ENCODE results near the gene KRTAP17-1.
A peak's percentile ranks its signal among the peaks of the same experiment; 100 is the strongest.
"Not testable (repeated sequence)": the region's sequence is repeated elsewhere in the genome, so short reads cannot be mapped to it uniquely, and the experiment has no call there.

KRTAP17-1 gene, protein sequence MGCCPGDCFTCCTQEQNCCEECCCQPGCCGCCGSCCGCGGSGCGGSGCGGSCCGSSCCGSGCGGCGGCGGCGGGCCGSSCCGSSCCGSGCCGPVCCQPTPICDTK

DNA sequence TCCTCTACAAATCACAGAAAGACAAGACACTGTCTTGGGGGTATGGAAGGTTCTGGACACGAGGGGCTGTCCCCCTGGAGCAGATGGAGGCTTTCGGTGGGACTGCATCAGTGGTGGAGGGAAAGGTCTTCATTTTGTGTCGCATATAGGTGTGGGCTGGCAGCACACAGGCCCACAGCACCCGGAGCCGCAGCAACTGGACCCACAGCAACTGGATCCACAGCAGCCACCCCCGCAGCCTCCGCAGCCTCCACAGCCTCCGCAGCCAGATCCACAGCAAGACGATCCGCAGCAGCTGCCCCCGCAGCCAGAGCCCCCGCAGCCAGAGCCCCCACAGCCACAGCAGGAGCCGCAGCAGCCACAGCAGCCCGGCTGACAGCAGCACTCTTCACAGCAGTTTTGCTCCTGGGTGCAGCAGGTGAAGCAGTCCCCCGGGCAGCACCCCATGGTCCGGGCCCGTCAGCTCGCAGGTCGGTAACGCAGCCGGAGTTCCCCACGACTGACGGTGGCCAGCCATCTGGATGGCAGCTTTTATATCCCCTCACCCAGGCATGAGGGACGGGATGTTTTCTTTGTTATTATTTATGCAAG is at the start of gene KRTAP17-1:
Gene KRTAP17-1, minus strand, starts transcription at position 507 of the 591 bp plus-strand sequence. Its CDS starts 60 bp downstream, at position 447.
- no peak for DNase-seq

DNA sequence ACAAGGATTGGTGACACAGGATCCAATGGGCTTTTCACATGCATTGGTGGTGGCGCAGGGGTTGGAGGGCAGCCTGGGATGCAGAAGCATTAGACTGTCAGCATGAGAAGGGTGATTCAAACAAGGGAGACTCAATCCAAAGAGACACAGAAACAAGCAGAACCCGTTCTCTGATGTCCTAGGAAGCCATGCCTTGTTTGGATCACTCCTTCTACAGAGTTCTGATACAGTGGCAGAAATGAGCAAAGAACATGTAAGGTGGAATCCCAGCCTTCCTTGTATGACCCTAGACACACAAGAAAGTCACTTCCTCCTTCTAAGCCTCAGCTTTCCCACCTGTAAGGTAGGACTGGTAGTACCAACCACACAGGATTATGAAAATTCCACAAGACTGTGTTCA is 48.4 kb upstream of the KRTAP17-1 start:
- DNase-seq: no peak

DNA sequence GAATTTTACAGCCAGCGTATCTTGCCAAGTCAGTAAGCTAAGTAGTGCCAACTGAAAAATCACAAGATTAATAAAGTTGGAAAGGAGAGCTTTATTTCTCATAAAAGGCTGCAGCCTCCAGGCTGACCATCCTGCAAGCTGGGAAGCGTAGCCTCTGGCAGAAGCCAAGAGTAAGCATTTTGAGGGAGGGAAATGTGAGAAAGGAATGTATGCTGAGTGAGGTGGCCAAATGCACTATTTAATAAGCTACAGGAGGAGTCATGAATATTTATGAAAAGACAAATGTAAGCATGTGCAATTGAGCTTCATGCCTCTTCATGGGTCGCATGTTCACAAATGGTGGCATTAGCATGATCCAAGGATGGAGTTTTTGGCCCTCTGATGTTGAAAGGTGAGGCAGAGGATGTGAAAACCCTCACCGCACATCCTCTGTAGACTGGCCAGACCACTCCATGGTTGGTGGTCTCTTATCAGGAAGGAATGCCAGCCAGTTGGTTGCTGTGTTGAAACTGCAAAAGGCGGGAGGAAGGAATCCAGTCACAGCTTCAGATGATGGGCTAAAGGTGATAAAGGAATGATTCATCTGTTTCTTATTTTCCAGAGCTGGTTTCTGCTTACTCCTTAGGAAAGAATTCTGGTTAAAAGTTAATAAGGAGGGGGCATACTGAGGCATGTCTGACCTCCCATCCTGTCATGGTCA is 44.9 kb upstream of the KRTAP17-1 start:
- DNase-seq: no peak

DNA sequence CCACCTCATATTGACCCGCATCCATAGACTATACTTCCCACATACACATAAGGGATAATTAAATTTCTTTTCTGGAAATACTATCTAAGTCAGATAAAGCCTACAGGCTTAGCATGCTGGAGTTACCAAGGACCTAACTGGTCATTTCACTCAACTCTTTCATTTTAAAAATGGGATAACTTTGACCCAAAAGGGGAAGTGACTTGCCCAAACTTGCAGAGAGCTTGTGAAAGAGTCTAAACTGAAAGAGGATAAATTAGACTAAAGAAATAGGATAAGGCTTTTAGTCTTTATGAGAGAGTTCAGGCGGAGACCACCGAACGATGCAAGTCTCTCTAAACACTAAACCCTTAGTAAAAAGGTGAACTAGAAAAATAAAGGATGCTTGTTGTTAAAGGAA is 39.0 kb upstream of the KRTAP17-1 start:
- DNase-seq: no peak

DNA sequence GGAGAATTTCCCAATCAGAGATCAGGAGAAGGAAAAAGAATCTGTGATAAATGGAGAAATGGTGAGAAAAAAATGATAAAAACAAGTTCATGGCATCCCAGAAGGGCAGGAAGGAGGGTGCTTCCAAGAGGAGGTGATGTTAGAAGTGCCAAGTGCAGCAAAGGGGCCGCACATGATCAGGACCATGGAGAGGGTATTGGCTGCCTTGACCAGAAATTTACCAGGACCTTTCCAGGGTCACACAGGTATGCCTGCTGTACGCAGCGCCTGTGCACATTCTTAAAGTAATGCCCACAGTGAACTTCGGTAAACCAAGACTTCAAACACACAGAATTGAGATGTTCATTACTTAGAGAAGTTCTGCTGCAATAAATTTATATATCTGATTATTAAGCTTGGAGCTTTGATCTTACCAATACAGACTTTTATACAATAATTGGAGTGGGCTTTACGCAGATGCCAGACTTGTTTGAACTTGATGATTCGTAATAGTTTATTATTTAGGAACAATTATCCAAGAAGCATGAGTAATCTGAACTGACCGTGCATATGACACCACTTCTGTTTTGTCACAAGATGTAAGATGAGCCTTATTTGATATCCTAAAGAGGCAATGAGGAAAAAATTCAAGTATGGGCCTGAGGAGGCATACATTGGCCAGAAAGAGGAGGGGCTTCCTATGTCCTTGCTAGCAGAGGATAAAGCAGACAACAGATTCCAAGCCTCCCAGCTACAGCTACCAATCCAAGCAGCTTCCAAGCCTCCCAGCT is 37.3 kb upstream of the KRTAP17-1 start:
- no peak for DNase-seq

DNA sequence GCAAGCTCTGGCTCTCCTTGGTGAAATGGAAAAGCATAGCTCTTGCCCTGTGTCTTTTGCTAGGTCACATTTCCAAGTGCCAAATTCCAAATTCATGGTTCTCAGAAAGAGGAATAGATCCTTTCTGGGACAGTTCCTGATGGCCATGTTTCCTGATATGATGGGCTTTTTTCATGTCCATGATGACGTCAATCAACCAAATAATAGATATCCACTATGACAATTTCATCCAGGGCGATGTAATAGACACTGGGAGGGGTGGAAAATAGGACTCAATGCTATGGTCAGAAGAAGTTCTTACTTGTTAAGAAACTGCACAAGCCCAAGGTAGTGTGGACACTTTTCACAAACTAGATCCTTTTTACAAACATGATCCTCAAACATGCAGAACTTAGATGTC is 35.7 kb upstream of the KRTAP17-1 start:
- DNase-seq: no peak

DNA sequence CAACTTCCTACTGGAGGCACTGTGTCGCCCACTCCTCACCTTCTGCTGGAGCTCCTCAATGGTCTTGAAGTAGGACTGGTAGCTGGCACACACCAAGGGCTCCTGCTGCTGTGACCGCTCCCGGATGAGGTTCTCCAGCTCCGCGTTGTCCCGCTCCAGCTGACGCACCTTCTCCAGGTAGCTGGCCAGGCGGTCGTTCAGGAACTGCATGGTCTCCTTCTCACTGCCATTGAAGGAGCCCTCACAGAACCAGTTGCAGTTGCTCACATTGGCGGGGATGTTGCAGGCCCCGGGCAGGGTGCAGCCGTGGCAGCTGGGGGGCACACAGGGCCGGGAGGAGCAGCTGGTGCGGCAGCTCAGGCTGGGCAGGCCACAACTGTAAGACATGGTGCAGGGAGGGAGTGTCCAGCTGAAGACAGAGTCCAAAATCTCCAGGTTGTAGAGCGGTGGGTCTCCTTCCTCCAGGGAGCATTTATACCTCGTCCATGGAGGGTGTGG is 34.9 kb upstream of the KRTAP17-1 start, which contains the start of gene KRT33A:
Gene KRT33A, minus strand, starts transcription at position 448 of the 498 bp plus-strand sequence. Its CDS starts 61 bp downstream, at position 387.
- not testable (repeated sequence) for DNase-seq

DNA sequence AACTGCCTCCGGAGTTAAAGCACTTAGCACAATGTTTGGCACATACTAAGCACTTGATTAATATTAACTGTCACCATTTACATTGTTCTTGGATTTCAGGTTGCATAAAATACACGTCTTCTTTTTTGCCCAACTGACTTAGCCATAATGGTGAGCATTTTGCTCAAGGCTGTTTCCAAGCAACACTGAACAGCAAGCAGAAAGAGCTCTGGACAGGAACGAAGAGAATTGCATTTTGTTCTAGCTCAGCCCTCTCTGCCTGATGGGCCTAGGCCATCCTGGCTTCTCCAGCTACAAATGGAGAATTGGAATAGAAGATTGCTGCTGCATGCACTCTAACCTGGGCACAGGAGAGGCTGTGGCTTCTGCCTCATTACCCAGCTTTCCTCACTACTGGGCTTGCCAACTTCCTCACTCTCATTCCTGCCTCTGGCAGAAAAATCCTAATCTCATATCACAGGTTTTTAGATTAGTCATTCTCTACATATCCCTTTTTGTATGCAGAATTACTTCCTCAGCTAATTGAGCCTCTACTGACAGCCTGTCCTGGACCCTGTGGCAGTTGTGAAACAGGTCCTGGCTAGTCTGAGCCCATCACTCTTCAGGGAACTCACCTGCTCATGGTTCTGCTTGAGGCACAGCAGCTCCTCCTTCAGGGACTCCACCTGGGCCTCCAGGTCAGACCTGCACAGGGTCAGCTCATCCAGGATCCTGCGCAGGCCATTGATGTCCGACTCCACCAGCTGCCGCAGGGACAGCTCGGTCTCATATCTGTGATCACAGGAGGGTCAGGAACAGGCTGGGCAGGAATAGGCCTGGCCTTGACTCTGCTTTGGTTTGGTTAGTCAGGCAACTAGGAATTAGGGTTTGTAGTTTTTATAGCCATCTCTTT is 32.6 kb upstream of the KRTAP17-1 start:
- no peak for DNase-seq

DNA sequence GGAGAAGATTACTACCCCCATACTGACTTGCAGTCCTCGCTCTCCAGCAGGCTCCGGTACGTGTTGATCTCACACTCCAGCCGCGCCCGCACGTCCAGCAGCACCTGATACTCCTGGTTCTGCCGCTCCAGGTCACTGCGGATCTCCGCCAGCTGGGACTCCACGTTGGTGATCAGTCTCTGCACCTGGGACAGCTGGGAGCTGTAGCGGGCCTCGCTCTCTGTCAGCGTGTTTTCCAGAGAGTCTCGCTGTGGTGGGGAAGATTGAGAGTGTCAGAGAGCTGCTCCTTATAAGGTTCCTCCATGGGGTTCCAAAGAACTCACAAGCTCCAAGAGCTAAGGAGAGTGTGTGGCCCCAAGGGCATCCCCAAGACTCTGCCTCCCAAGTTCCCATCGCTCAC is 30.9 kb upstream of the KRTAP17-1 start:
- not testable (repeated sequence) for DNase-seq

DNA sequence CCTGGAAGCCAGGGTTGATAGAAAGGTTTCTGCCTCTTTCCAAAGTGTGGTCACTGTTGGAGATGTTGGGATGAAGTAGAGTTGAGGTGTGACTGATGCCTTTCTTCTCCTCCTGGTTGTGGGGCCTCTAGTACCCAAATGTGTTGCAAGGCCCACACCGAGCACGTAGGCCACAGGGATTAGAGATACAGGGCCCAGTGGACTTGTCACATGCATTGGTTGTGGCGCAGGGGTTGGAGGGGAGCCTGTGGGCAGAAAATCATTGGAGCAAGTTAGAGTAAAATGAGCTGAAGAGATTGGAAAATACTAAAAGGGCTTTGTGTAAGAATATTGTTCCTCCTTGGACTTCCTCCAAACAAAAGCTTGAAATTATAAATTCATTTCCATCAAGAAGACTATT is 30.5 kb upstream of the KRTAP17-1 start:
- DNase-seq: no peak

DNA sequence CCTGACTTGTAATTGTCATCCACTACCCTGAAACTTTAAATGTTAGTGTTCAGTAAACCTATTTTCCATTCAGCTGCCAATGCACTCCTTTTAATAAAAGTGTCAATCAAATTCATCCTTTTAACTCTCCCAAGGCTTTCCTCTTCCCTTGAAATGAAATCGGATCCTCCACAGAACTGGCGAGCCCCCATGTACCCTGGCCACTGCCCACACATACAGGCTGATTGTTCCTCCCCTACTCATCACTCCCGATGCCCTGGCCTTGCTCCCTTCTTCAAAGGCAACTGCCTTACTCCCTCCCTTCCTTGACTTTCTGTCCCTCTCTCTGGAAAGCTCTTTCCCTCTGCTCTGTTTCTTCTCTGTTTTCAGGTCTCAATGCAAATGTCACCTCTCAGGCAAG is 27.5 kb upstream of the KRTAP17-1 start:
- DNase-seq: no peak

DNA sequence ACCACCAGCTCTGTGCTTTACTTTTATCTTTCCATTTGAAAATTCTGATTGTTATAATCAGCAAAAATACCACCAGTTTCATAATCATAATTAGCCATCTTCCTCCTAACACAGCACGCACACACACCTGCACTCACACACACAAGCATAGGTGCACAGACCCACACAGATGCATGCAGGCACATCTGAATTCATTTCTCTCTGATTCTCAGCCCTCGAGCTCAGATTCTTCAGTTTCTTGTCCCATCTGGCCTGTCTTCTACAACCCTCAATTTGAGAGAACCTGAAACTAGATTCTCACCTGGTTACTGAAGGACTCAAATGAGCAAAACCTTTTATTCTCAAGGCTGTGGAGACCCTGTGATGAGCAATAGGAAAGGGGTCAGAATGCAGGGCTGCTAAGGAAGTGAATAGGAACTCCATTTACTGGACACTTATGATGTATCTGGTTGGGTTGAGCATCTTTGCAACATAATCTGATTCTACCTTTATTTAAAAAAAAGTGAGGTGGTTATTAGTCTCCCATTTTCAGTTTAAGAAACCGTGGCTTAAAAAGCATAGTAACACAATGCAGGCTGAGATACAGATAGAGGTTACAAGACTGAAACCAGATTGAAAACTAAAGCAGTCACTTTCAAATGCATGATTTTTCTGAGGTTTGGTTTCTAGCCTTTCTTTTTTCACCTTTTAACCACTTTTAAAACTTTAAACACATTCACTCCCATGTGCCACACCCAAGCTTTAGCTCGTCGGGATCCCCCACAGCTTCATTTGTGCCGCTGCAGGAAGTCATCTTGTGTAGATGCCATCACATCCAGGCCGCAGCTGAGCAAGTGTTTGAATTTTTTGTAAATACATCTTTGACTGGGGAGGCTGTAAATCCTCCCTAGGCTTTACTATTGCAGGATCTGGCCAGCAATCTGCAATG is 25.7 kb upstream of the KRTAP17-1 start:
- DNase-seq: no peak

DNA sequence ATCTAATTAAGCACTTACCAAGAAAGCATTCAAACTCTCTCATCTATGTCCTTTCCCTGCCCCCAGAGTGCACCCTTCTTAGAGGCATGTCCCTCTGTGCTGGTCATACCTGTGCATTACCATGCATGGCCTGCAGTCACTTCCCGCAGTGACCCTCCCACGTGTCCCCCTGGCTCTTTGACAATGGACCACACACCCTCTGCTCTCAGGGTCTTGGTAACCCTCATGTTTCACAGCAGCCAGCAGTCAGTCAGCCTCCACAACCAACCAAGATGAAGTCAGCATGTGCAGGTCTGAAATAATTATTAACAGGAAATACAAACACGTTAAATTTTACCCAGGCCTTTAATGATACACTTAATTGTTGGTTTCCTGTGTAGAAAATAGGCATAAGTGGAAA is 25.0 kb upstream of the KRTAP17-1 start:
- DNase-seq: no peak

DNA sequence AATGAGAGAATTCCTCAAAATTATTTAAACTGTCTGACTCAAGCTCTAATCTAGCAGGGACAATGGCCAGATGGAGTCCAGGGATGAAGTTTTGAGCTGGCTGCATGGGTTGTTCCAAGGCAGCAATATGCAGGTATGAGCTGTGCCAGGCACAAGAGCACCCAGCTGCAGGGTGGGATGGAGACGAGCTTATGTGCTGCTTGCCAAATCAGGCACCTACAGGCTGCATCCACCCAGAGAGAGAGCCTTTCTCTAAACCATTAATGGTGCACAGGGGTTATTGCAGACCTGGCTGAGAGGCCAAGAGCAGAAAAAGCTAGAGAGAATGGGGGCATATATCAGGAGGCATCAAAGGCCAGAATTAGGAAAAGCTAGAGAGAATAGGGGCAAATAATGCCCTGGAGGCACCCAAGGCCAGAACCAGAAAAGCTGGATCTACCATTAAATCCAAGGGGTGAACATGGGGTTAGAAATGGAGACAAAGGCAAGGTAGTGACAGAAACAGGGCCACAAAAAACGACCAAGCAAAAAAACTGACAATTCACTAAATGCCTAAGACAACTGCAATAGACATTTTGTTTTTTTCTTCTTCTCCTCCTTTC is 24.2 kb upstream of the KRTAP17-1 start:
- DNase-seq: no peak

DNA sequence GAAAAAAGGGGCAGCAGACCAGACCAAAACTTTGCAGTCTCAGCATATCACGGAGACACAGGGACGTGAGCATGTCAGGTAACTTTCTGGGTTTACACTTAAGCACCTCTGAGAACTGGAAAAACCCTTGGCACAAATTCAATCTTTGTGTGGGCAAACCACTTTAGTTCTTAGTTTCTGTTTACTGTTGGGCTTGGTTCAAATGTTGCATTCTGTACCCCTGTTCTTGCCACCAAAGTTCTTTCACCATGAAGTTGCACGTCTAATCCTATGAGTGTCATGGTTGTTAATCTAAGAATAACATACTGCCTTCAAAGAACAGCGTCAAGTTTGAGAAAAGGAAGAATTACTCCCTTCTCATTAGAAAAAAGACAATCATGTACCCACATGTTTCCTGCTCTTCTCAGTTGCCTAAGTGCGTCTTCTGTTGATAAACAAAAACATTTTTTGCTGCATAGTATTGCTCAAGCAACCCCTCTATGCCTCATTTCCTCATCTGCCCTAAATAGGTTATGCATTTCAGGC is 23.5 kb upstream of the KRTAP17-1 start:
- no peak for DNase-seq

DNA sequence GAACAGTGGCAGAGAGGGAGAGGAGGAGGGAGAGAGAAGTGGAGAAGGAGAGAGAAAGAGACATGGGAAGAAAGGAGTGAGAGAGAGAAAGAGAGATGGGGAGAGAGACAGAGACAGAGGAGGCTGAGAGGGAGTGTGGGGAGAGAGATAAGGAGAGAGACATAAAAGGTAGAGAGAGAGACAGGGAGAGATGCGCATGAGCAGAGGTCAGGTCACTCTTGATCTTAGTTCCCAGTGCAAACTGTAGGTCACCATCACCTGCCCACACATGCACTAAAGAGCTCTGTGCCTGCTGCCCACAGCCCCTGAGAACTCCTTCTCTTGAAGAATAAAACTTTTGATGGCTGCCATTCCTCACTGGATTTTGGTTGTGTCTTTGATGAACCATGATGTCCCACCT is 20.2 kb upstream of the KRTAP17-1 start:
- no peak for DNase-seq

DNA sequence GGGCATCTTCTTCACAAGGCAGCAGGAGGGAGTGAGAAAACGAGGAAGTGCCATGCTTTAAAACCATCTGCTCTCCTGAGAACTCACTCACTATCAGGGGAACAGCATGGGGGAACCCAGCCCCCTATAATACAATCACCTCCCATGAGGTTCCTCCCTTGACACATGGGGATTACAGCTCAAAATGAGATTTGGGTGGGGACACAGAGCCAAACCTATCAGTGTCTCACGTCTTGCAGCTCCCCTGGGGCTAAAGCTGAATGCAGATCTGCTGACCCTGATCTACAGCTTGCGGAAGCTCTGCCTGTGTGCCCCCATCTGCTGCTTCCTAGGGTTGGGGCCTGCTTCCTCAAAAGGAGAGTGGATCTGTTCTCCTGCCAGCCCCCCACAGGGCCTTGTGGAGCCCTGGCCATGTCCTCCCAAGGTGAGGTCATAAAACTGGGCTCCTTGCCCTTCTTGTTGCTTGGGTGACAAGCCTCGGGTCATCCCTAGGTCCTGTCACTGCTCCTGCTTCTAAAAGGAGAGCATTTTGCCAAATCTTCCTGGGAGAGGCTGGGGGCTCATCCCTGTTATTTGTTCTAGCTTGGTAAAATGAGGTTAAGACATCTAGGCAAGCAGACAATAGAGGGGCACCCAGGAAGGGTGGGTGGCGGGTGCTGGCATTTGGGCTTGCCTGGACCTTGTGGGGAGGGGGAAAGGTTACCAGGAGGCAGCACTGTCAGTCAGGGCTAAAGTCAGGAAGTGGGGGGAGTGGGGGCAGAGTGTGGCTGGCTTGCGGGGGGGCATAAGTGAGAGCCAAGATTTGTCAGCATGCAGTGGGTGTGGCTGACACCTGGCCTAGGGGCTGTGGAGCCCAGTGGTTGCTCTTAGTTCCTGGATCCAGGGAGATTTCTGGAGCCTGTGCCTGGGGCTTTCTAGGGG is 19.1 kb upstream of the KRTAP17-1 start:
- peak; percentile 60 for DNase-seq

DNA sequence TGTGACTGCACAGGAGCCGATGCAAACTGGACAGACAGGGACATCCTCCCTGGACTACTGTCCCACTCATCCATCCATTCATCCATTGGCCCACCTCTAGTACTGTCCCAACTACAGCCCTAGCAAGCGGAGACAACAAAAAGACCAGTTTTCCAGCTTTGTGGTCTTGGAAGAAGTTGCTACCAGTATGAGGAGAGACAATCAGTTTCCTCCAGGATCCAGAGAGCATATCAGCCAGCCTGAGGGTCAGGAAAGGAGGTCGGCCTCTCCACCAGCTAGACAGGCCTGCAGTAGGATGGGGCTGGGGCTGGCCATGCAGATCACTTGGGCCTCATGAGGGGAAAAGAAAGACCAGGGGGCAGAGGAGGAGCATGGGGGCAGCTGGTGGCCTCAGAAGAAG is 18.3 kb upstream of the KRTAP17-1 start:
- DNase-seq: no peak

DNA sequence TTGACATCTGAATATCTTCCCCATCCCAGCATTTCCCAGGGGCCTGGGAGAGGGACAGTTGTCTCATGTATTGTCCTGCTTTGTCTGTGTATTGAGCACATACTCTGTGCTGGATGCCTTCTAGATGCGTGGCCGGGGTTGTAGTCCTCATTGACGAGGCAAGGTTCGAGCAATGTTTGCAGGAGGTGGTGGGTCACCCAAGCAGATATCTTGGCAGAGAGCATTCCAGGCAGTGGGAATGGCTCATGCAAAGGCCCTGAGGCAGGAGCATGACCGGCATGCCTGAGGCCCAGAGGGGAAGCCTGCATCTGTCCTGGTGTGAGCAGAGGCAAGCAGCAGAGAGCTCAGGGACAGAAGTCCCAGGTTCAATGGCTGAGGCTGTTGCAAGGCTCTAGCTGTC is 17.6 kb upstream of the KRTAP17-1 start:
- DNase-seq: no peak
